CD4-positive, alpha-beta T cell (primary cell): Measurements from ENCODE around the gene YLPM1. TPM values are rescaled to one million over a fixed set of nuclear protein-coding genes. Genes with fewer than 3 reads are reported as not detected.
A peak's percentile ranks its signal among the peaks of the same experiment; 100 is the strongest.

ENCODE experiments used
- ATAC-seq: fragments of 200-7000 bp; cut with Tn5 transposase; one replicate; pipeline ENCODE4 v1.10.0; 2022; ENCODE audit warnings: mild to moderate bottlenecking; ENCODE audit not compliant: poor library complexity
- CTCF ChIA-PET: fragments of 350-600 bp; sonication (Branson Sonifier 250); formaldehyde crosslinking; loops from one replicate; lab custom pipeline; 2021; ENCODE audit warnings: antibody characterized with exemption, inconsistent platforms; lab: Charles Lee
- POLR2A ChIA-PET: fragments of 350-600 bp; sonication (Branson Sonifier 250); formaldehyde crosslinking; loops from one replicate; lab custom pipeline; 2021; ENCODE audit warnings: antibody characterized with exemption, inconsistent platforms; lab: Charles Lee
- DNase-seq, 14 experiments: peaks; one replicate each; pipeline ENCODE4 v3.0.0-alpha.2; 2013 to 2020; ENCODE audit warnings: mixed read lengths in 2 of 14
- H3K27ac ChIP-seq, 2 donors: one replicate each; pipeline versions ENCODE4 v1.5.1 to v1.7.0; 2013; ENCODE audit warnings: low read length in 2 of 2, low read depth in 1 of 2, mild to moderate bottlenecking in 1 of 2
- H3K27me3 ChIP-seq, 2 experiments: 1 replicate in 1 of 2; 2 replicates in 1 of 2; pipeline versions ENCODE4 v1.6.1 to v1.7.0; 2013; ENCODE audit warnings: low read length in 2 of 2, control low read depth in 1 of 2, mild to moderate bottlenecking in 1 of 2, moderate library complexity in 1 of 2; ENCODE audit not compliant: insufficient read depth in 2 of 2, control insufficient read depth in 1 of 2
- H3K36me3 ChIP-seq: one replicate; pipeline ENCODE4 v1.6.1; 2013; ENCODE audit warnings: low read length, control low read depth; ENCODE audit not compliant: insufficient read depth
- H3K4me1 ChIP-seq: one replicate; pipeline ENCODE4 v1.6.1; 2013; ENCODE audit warnings: low read length, control low read depth; ENCODE audit not compliant: insufficient read depth
- H3K4me3 ChIP-seq: one replicate; pipeline ENCODE4 v1.5.1; 2013; ENCODE audit warnings: mild to moderate bottlenecking, low read length, moderate library complexity
- H3K9me3 ChIP-seq, 2 experiments: 1 replicate in 1 of 2; 2 replicates in 1 of 2; pipeline versions ENCODE4 v1.6.1 to v1.7.0; 2013; ENCODE audit warnings: low read length in 2 of 2, mild to moderate bottlenecking in 2 of 2, control low read depth in 1 of 2, moderate library complexity in 1 of 2; ENCODE audit not compliant: control insufficient read depth in 1 of 2, insufficient read depth in 1 of 2
- H3K27ac Mint-ChIP-seq: one replicate; pipeline ENCODE4 v1.8.0; 2020; ENCODE audit warnings: mixed read lengths
- H3K27me3 Mint-ChIP-seq: one replicate; pipeline ENCODE4 v1.8.0; 2021; ENCODE audit warnings: mixed read lengths
- H3K36me3 Mint-ChIP-seq: one replicate; pipeline ENCODE4 v1.8.0; 2021; ENCODE audit warnings: low read depth, mixed read lengths
- H3K4me1 Mint-ChIP-seq: one replicate; pipeline ENCODE4 v1.8.0; 2021; ENCODE audit warnings: low read depth, mixed read lengths
- H3K4me3 Mint-ChIP-seq: one replicate; pipeline ENCODE4 v1.8.0; 2020; ENCODE audit warnings: mild to moderate bottlenecking, mixed read lengths
- H3K9me3 Mint-ChIP-seq: one replicate; pipeline ENCODE4 v1.8.0; 2020; ENCODE audit warnings: mixed read lengths
- intact Hi-C, 2 experiments: fragments of 100-400 bp; cut with DNase I in 1 of 2; cut with micrococcal nuclease in 1 of 2; formaldehyde crosslinking; loops; one replicate each; pipeline versions ENCODE4 v1.15.1 to v1.9.0; 2023 to 2025; cut with DNase I, micrococcal nuclease
- total RNA-seq, 174 experiments: library from RNA in 2 of 174; stranded (reverse) in 2 of 174; gene quantifications; one replicate each; pipeline ENCODE4 v1.2.3 and lab custom pipeline; 2021 to 2026
- TF ChIP-seq, protein P1 (sequence below): fragments of 200-600 bp; IDR thresholded peaks from one replicate; pipeline ENCODE4 v1.8.0; 2022; ENCODE audit warnings: antibody characterized with exemption, mild to moderate bottlenecking

YLPM1 gene
- total RNA-seq, 2 experiments from 2014 or later = 87.2 to 88.6 TPM

DNA sequence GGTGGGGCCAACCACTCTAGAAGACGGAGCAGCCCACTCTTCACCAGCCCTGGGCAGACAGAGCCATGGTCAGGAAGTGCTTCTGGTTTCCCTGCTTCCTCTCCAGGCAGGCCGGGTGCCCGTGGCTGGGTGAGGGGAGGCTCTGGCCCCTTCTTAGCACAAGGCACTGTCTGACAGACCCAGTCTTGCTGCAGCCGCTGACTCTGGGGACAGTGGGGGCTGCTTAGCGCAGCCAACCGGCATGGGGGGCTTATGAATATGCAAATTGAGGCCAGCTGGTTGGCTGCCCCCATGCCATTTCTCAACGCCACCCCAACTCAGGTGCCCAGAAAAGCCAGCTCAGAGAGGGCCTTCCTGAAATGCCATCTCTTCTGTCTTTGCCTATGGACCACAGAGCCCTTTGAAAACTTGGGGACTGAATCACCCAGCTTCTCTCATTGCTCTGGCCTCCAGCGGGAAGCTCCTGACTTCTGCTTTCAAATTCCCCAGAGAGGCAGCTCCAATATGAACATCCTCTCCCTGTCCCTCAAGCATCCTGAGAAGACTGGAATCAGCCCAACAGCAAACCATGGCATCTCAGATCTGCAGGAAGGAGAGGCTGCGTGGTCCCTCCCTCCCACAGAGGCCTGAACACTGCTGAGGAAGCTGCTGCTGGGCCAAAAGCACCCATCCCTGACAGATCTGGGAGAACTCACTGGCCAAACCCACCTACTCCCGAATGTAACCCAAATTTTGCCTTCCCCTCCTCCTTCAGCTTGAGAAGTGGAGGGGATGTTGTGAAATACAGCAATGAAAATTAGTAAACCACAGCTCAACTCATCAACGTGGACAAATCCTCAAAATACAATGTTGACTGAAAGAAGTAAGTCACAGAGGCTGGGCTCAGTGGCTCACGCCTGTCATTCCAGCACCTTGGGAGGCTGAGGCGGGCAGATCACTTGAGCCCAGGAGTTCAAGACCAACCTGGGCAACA is 113.1 kb downstream of the YLPM1 start, which contains the start of gene PROX2:
TSS of gene PROX2 (minus strand) at position 205 of the 973 bp plus-strand sequence. CDS start 12,311 bp downstream, outside the sequence.
- ChIA-PET CTCF (interaction anchor here (1.4 to 1.6 kb wide), 2 partner anchors 15 to 30 kb away, joined by 5 read pairs; no protein-coding TSS in a partner anchor), POLR2A (interaction anchor here (0.9 to 1.1 kb wide), 2 partner anchors 8 to 13 kb away, joined by 3 read pairs; no protein-coding TSS in a partner anchor)
- Mint-ChIP-seq H3K36me3 (no peaks in the 10 kb centered on the region), H3K27ac (peak within 1 kb of the TSS; percentile 17), H3K4me3 (peak within 1 kb of the TSS; percentile 32), H3K9me3 (no peaks in the 10 kb centered on the region), H3K4me1 (peaks cover 42% of the 10 kb centered on the region), H3K27me3 (no peaks in the 10 kb centered on the region)
- TF ChIP-seq, protein P1, sequence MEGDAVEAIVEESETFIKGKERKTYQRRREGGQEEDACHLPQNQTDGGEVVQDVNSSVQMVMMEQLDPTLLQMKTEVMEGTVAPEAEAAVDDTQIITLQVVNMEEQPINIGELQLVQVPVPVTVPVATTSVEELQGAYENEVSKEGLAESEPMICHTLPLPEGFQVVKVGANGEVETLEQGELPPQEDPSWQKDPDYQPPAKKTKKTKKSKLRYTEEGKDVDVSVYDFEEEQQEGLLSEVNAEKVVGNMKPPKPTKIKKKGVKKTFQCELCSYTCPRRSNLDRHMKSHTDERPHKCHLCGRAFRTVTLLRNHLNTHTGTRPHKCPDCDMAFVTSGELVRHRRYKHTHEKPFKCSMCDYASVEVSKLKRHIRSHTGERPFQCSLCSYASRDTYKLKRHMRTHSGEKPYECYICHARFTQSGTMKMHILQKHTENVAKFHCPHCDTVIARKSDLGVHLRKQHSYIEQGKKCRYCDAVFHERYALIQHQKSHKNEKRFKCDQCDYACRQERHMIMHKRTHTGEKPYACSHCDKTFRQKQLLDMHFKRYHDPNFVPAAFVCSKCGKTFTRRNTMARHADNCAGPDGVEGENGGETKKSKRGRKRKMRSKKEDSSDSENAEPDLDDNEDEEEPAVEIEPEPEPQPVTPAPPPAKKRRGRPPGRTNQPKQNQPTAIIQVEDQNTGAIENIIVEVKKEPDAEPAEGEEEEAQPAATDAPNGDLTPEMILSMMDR = no peak
- DNase-seq (peak in 9 of 14 experiments; percentile 8 to 46 (median 21)), ATAC-seq (peak; percentile 63)
- Histone ChIP-seq H3K36me3 (no peaks in the 10 kb centered on the region), H3K27me3 (no peaks in the 10 kb centered on the region), H3K9me3 (no peaks in the 10 kb centered on the region), H3K4me1 (peaks cover 34% of the 10 kb centered on the region), H3K27ac (no peak within 1 kb of the TSS), H3K4me3 (no peak within 1 kb of the TSS)
- intact Hi-C loops = no loop called here

DNA sequence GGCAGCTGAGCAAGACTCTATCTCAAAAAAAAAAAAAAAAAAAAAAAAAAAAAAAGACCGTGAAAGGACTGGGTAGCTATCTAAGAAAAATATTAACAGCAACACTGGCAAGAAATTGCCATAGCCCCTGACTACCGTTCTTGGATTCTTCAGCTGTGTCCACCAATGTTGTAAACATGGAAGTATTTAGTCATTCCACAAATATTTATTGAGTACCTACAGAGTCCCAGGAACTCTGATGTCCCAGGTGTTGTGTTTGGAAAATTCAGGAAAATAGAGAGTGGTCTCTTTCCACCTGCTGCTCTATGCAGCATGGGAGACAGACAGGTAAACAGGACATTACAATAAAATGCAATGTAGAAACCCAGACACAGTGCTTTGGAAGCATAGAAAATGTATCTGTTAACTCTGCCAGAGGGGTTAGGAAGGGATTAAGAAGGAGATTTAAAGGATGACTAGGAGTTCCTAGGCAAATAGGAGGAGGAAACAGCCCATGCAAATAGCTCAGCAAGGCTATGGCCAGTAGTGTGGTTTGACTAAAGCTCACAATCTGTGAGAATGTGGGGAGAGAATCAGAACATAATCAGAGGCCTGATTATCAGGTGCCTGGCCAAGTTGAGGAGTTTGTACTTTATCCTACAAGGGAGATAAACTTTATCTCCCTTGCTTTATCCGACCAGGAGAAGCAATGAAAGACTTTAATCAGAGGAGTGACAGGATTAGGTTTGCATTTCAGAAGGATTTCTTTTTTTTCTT is 116.5 kb downstream of the YLPM1 start:
- ATAC-seq (no peak), DNase-seq (no peak)
- H3K36me3 ChIP-seq = peaks cover 7% of the 10 kb centered on the region
- Mint-ChIP-seq H3K27me3 (no peaks in the 10 kb centered on the region), H3K36me3 (peaks cover 21% of the 10 kb centered on the region), H3K9me3 (no peaks in the 10 kb centered on the region), H3K27ac (peak overlapping the region; percentile 92), H3K4me3 (peak overlapping the region; percentile 62), H3K4me1 (peaks cover 65% of the 10 kb centered on the region)
- no peaks in the 10 kb centered on the region for H3K9me3 ChIP-seq
- POLR2A ChIA-PET = no interaction called here
- peak overlapping the region in 1 of 2 donors; percentile 7 for H3K27ac ChIP-seq
- H3K4me1 ChIP-seq = peaks cover 58% of the 10 kb centered on the region
- TF ChIP-seq, protein P1 = no peak
- H3K27me3 ChIP-seq = no peaks in the 10 kb centered on the region
- no peak overlapping the region for H3K4me3 ChIP-seq
- CTCF ChIA-PET = interaction anchor here (1.1 to 1.7 kb wide), 2 partner anchors 18 to 26 kb away, joined by 4 to 11 read pairs; no protein-coding TSS in a partner anchor
- intact Hi-C loops = loop anchor here in 1 of 2 experiments (2.0 to 5.0 kb wide), 2 partner anchors 17 to 117 kb away; partner anchors contain the start of gene YLPM1
